CD14-positive monocyte (primary cell): ENCODE measurements around the gene SDK1. TPM values are rescaled to one million over a fixed set of nuclear protein-coding genes. Genes with fewer than 3 reads are reported as not detected.

Experiments
- DNase-seq, 3 donors: peaks; one replicate each; pipeline ENCODE4 v3.0.0-alpha.2; 2011 to 2022
- H2AFZ ChIP-seq: 2 replicates; pipeline ENCODE4 v1.6.0; 2012; ENCODE audit warnings: mild to moderate bottlenecking, low read depth, low read length, inconsistent platforms; ENCODE audit not compliant: insufficient read depth, poor library complexity, severe bottlenecking
- H3K27ac ChIP-seq, 2 donors: 1 replicate in 1 of 2; 2 replicates in 1 of 2; pipeline ENCODE4 v1.5.1; 2012 to 2013; ENCODE audit warnings: low read length in 2 of 2, control low read depth in 1 of 2, inconsistent platforms in 1 of 2, low read depth in 1 of 2, mild to moderate bottlenecking in 1 of 2
- H3K27me3 ChIP-seq, 2 donors: one replicate each; pipeline versions ENCODE4 v1.6.0 to v1.6.1; 2011 to 2013; ENCODE audit warnings: low read length in 2 of 2; ENCODE audit not compliant: control insufficient read depth in 2 of 2, insufficient read depth in 2 of 2
- H3K36me3 ChIP-seq, 2 donors: replicated peaks in 1 of 2; 1 replicate in 1 of 2; 2 replicates in 1 of 2; pipeline versions ENCODE4 v1.5.1 to v1.6.1; 2012 to 2013; ENCODE audit warnings: low read length in 2 of 2, control low read depth in 1 of 2, inconsistent platforms in 1 of 2, mild to moderate bottlenecking in 1 of 2; ENCODE audit not compliant: insufficient read depth in 2 of 2, control insufficient read depth in 1 of 2
- H3K4me1 ChIP-seq, 2 donors: 1 replicate in 1 of 2; 2 replicates in 1 of 2; pipeline versions ENCODE4 v1.5.1 to v1.6.1; 2012 to 2013; ENCODE audit warnings: low read length in 2 of 2, control low read depth in 1 of 2, inconsistent platforms in 1 of 2, mild to moderate bottlenecking in 1 of 2, moderate library complexity in 1 of 2; ENCODE audit not compliant: insufficient read depth in 2 of 2, control insufficient read depth in 1 of 2
- H3K4me2 ChIP-seq: replicated peaks from 2 replicates; pipeline ENCODE3; 2012; ENCODE audit warnings: low read length, moderate library complexity, mild to moderate bottlenecking; ENCODE audit not compliant: poor library complexity, severe bottlenecking; ENCODE audit errors: extremely low read depth
- H3K4me3 ChIP-seq, 3 experiments: fragments of 200-600 bp in 1 of 3; sonication (generic) in 1 of 3; replicated peaks in 1 of 3; 1 replicate in 2 of 3; 2 replicates in 1 of 3; pipeline ENCODE4 v1.5.1; 2011 to 2013; ENCODE audit warnings: low read length in 3 of 3, mild to moderate bottlenecking in 3 of 3, control low read depth in 2 of 3, low read depth in 2 of 3, inconsistent platforms in 1 of 3, moderate library complexity in 1 of 3
- H3K79me2 ChIP-seq: 2 replicates; pipeline ENCODE4 v1.6.0; 2012; ENCODE audit warnings: mild to moderate bottlenecking, control low read depth, inconsistent platforms, low read length, moderate library complexity; ENCODE audit not compliant: insufficient read depth
- H3K9ac ChIP-seq: 2 replicates; pipeline ENCODE4 v1.6.0; 2017; ENCODE audit warnings: low read length, mild to moderate bottlenecking; ENCODE audit not compliant: insufficient read depth, poor library complexity, severe bottlenecking
- H3K9me3 ChIP-seq, 2 donors: replicated peaks in 1 of 2; 1 replicate in 1 of 2; 2 replicates in 1 of 2; pipeline versions ENCODE4 v1.5.1 to v1.6.1; 2012 to 2013; ENCODE audit warnings: low read length in 2 of 2, control low read depth in 1 of 2; ENCODE audit not compliant: control insufficient read depth in 1 of 2, insufficient read depth in 1 of 2
- H4K20me1 ChIP-seq: 2 replicates; pipeline ENCODE4 v1.6.0; 2012; ENCODE audit warnings: mild to moderate bottlenecking, low read length, control low read depth, moderate library complexity; ENCODE audit not compliant: insufficient read depth
- H3K27ac Mint-ChIP-seq, 7 donors: one replicate each; pipeline ENCODE4 v1.8.0; 2020; ENCODE audit warnings: mild to moderate bottlenecking in 7 of 7, mixed read lengths in 7 of 7, moderate library complexity in 6 of 7, inconsistent platforms in 2 of 7
- H3K27me3 Mint-ChIP-seq, 3 donors: one replicate each; pipeline ENCODE4 v1.8.0; 2021 to 2022; ENCODE audit warnings: low read depth in 3 of 3, mild to moderate bottlenecking in 3 of 3, mixed read lengths in 3 of 3, moderate library complexity in 3 of 3, inconsistent platforms in 1 of 3
- H3K36me3 Mint-ChIP-seq, 2 donors: one replicate each; pipeline ENCODE4 v1.8.0; 2020; ENCODE audit warnings: mixed read lengths in 2 of 2, inconsistent platforms in 1 of 2, mild to moderate bottlenecking in 1 of 2
- H3K4me1 Mint-ChIP-seq: one replicate; pipeline ENCODE4 v1.8.0; 2020; ENCODE audit warnings: mild to moderate bottlenecking, mixed read lengths
- H3K4me3 Mint-ChIP-seq, 2 donors: one replicate each; pipeline ENCODE4 v1.8.0; 2020; ENCODE audit warnings: mild to moderate bottlenecking in 2 of 2, mixed read lengths in 2 of 2, moderate library complexity in 1 of 2
- H3K9me3 Mint-ChIP-seq, 7 donors: one replicate each; pipeline ENCODE4 v1.8.0; 2020 to 2022; ENCODE audit warnings: mixed read lengths in 7 of 7, mild to moderate bottlenecking in 6 of 7, moderate library complexity in 6 of 7, inconsistent platforms in 2 of 7
- CTCF ChIP-seq: fragments of 200-600 bp; IDR thresholded peaks from one replicate; pipeline ENCODE4 v1.8.0; 2022; ENCODE audit warnings: antibody characterized with exemption, mild to moderate bottlenecking
- WGBS: methylation state at CpG from one replicate; pipeline ENCODE4 v1.1.5; 2013; ENCODE audit warnings: missing lambda C conversion rate; ENCODE audit not compliant: insufficient coverage; 5-methylcytosine and 5-hydroxymethylcytosine counted together
- intact Hi-C, 2 donors: fragments of 100-400 bp; cut with micrococcal nuclease; formaldehyde crosslinking; loops; one replicate each; pipeline versions ENCODE4 v1.15.0 to v1.15.1; 2023
- polyA plus RNA-seq, 3 donors: library from polyadenylated mRNA; depleted of rRNA in 1 of 3; unstranded in 2 of 3; stranded (reverse) in 1 of 3; fragments of 300-500 nt in 2 of 3; fragments of >200 nt in 1 of 3; fragmentation: Illumina TruSeq in 2 of 3; gene quantifications; 1 replicate in 2 of 3; 2 replicates in 1 of 3; pipeline ENCODE4 v1.2.3, GENCODE V29; 2012 to 2021

Gene SDK1
- polyA plus RNA-seq, 3 donors = 0.01 TPM; not detected in 2

GRCh38 chr7:3989723-3990122 lies 688.7 kb downstream of the SDK1 start:
- H3K36me3 ChIP-seq = no peaks in the 10 kb centered on the region
- no peak for TF ChIP-seq CTCF
- no peaks in the 10 kb centered on the region for H3K27me3 ChIP-seq
- H3K79me2 ChIP-seq = no peaks in the 10 kb centered on the region
- H3K36me3 Mint-ChIP-seq = no peaks in the 10 kb centered on the region
- H3K9ac ChIP-seq = no peak overlapping the region
- no peaks in the 10 kb centered on the region for H3K4me1 ChIP-seq
- H3K27me3 Mint-ChIP-seq = peaks cover 0 to 6% (median 0%) of the 10 kb centered on the region in 3 donors
- H3K4me2 ChIP-seq = no peak overlapping the region
- H3K4me3 Mint-ChIP-seq = no peak overlapping the region
- no peak for DNase-seq
- H4K20me1 ChIP-seq = no peaks in the 10 kb centered on the region
- no peaks in the 10 kb centered on the region for H3K4me1 Mint-ChIP-seq
- 93% methylated on average over 11 of the region's 11 CpGs for WGBS
- H3K27ac Mint-ChIP-seq = peak overlapping the region in 1 of 7 donors; percentile 19
- no peak overlapping the region for H3K4me3 ChIP-seq
- peaks cover 0 to 32% of the 10 kb centered on the region in 2 donors for H3K9me3 ChIP-seq
- H2AFZ ChIP-seq = no peak overlapping the region
- no peak overlapping the region for H3K27ac ChIP-seq
- H3K9me3 Mint-ChIP-seq = peaks cover 12 to 45% (median 28%) of the 10 kb centered on the region in 7 donors
- intact Hi-C loops = no loop called here

DNA sequence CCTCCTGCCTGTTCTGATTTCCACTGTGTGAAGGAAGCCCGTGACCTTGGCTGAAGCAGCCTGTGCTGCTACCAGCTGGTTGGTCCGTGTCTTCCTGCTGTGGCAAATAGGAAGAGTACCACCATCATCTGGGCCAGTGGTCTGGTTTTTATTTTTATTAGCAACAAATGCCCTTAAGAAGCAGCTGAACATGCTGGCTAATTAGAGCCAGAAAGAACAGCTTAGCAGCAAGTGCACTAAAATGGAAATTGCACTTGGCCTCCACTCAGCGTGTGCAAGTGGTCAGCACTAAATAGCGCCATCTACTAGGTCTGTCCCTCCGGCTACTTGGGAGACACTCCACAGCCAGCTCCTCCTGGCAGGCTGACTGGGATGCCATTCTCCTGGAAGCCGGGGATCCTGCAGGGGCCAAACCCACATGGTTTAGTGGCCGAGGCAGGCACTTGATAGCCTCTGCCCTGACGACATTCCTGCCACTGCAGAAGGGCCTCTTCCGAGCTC lies 690.7 kb downstream of the SDK1 start:
- Histone ChIP-seq H3K36me3 (no peaks in the 10 kb centered on the region), H3K9me3 (peaks cover 0 to 32% of the 10 kb centered on the region in 2 donors), H3K9ac (no peak overlapping the region), H3K27ac (no peak overlapping the region), H4K20me1 (no peaks in the 10 kb centered on the region), H3K4me2 (no peak overlapping the region), H3K27me3 (no peaks in the 10 kb centered on the region), H2AFZ (no peak overlapping the region), H3K4me1 (no peaks in the 10 kb centered on the region), H3K79me2 (no peaks in the 10 kb centered on the region), H3K4me3 (no peak overlapping the region)
- peaks cover 0 to 6% (median 0%) of the 10 kb centered on the region in 3 donors for H3K27me3 Mint-ChIP-seq
- no peak for DNase-seq
- no peak overlapping the region for H3K27ac Mint-ChIP-seq
- H3K4me1 Mint-ChIP-seq = no peaks in the 10 kb centered on the region
- H3K4me3 Mint-ChIP-seq = no peak overlapping the region
- no peak for TF ChIP-seq CTCF
- 89% methylated on average over 9 of the region's 9 CpGs for WGBS
- peaks cover 12 to 45% (median 27%) of the 10 kb centered on the region in 7 donors for H3K9me3 Mint-ChIP-seq
- no peaks in the 10 kb centered on the region for H3K36me3 Mint-ChIP-seq
- intact Hi-C loops = no loop called here
